Thyroid gland (tissue), 4 donors: ENCODE results near the gene GEMIN4. TPM values are rescaled to one million over a fixed set of nuclear protein-coding genes. Genes with fewer than 3 reads are reported as not detected.
"Not testable (repeated sequence)": the region's sequence is repeated elsewhere in the genome, so short reads cannot be mapped to it uniquely, and the experiment has no call there.

Experiments used
- DNase-seq, 2 donors: peaks; one replicate each; pipeline ENCODE4 v3.0.0-alpha.2; 2019
- H3K27ac ChIP-seq, 3 donors: fragments of 200-600 bp; sonication (generic); 1 replicate in 2 of 3; 2 replicates in 1 of 3; pipeline ENCODE4 v1.5.1; 2016 to 2019; ENCODE audit warnings: mild to moderate bottlenecking in 1 of 3, moderate library complexity in 1 of 3
- H3K27me3 ChIP-seq: fragments of 200-600 bp; sonication (generic); one replicate; pipeline ENCODE4 v1.5.1; 2019
- H3K36me3 ChIP-seq, 2 donors: fragments of 200-600 bp; sonication (generic); one replicate each; pipeline ENCODE4 v1.5.1; 2016 to 2019
- H3K4me1 ChIP-seq, 2 donors: fragments of 200-600 bp; sonication (generic); one replicate each; pipeline ENCODE4 v1.5.1; 2017 to 2019
- H3K4me3 ChIP-seq, 3 donors: fragments of 200-600 bp; sonication (generic); replicated peaks in 1 of 3; 1 replicate in 2 of 3; 2 replicates in 1 of 3; pipeline ENCODE4 v1.5.1; 2016; ENCODE audit warnings: mild to moderate bottlenecking in 1 of 3
- H3K9me3 ChIP-seq: fragments of 200-600 bp; sonication (generic); one replicate; pipeline ENCODE4 v1.5.1; 2017
- POLR2A ChIP-seq, 2 donors: fragments of 450-650 bp; IDR thresholded peaks; one replicate each; pipeline ENCODE4 v1.6.1; 2017; ENCODE audit warnings: antibody characterized with exemption in 2 of 2, mild to moderate bottlenecking in 2 of 2, moderate library complexity in 1 of 2
- WGBS, 2 donors: methylation state at CpG; one replicate each; pipeline ENCODE4 v1.1.5; 2017; 5-methylcytosine and 5-hydroxymethylcytosine counted together
- intact Hi-C: fragments of 100-400 bp; cut with DNase I; formaldehyde crosslinking; loops from one replicate; pipeline ENCODE4 v1.15.1; 2023
- total RNA-seq, 4 donors: library from RNA; depleted of rRNA; stranded (reverse); fragments of >200 nt; gene quantifications; one replicate each; pipeline ENCODE4 v1.2.3, GENCODE V29; 2016
- TF ChIP-seq, protein P1 (sequence below), 6 experiments: fragments of 200-600 bp in 3 of 6; fragments of 450-650 bp in 3 of 6; sonication (generic) in 3 of 6; IDR thresholded peaks; one replicate each; pipeline ENCODE4 v1.5.1; 2016 to 2019; ENCODE audit warnings: antibody characterized with exemption in 6 of 6, mild to moderate bottlenecking in 2 of 6, inconsistent platforms in 1 of 6, moderate library complexity in 1 of 6

Gene GEMIN4
- total RNA-seq, 4 donors from 2014 or later, result 28.5 to 34.8 (median 31.6) TPM

DNA sequence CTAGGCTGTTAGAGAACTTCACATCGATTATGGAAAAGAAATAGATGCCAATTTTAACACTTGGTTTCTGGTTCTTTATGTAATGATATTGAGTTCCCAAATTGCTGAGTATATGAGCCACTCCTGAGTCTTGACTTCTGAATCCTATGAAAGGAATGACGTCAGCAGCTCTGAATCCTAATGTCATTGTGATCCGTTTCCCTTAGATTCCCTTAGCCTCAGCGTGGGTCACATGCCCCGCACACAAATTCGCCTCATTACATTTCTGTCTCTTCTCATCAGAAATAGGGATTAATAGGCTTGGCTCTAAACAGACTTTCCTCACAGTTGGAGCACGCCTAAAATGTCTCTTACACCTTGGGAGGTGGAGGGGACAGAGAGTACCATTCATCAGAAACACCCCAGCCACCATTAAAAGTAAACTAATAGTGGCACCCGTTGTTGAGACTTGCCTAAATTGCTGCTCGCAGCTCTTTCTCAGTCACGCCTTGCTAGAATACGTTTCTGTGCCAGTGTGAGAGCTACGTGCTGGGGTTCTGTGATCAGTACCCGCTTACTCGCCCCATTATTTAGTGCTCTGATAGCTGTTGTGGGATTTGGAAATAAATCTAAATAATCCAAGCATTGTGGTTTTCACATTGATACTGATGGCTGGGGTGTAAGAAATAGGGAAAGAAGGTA, 37.2 kb upstream of the GEMIN4 start:
- H3K4me3 ChIP-seq, result no peak overlapping the region
- no peak for DNase-seq
- 93 to 97% methylated on average over 14 of the region's 14 CpGs for WGBS, 2 donors
- no peak for TF ChIP-seq POLR2A (IDR thresholded peaks at IDR 0.05)
- TF ChIP-seq, protein P1, sequence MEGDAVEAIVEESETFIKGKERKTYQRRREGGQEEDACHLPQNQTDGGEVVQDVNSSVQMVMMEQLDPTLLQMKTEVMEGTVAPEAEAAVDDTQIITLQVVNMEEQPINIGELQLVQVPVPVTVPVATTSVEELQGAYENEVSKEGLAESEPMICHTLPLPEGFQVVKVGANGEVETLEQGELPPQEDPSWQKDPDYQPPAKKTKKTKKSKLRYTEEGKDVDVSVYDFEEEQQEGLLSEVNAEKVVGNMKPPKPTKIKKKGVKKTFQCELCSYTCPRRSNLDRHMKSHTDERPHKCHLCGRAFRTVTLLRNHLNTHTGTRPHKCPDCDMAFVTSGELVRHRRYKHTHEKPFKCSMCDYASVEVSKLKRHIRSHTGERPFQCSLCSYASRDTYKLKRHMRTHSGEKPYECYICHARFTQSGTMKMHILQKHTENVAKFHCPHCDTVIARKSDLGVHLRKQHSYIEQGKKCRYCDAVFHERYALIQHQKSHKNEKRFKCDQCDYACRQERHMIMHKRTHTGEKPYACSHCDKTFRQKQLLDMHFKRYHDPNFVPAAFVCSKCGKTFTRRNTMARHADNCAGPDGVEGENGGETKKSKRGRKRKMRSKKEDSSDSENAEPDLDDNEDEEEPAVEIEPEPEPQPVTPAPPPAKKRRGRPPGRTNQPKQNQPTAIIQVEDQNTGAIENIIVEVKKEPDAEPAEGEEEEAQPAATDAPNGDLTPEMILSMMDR (IDR thresholded peaks at IDR 0.05), result no peak
- H3K4me1 ChIP-seq, result no peaks in the 10 kb centered on the region
- H3K27me3 ChIP-seq, result no peaks in the 10 kb centered on the region
- H3K27ac ChIP-seq, result no peak overlapping the region
- H3K9me3 ChIP-seq, result no peaks in the 10 kb centered on the region
- peaks cover 25 to 32% of the 10 kb centered on the region in 2 donors for H3K36me3 ChIP-seq
- intact Hi-C loops, result no loop called here

DNA sequence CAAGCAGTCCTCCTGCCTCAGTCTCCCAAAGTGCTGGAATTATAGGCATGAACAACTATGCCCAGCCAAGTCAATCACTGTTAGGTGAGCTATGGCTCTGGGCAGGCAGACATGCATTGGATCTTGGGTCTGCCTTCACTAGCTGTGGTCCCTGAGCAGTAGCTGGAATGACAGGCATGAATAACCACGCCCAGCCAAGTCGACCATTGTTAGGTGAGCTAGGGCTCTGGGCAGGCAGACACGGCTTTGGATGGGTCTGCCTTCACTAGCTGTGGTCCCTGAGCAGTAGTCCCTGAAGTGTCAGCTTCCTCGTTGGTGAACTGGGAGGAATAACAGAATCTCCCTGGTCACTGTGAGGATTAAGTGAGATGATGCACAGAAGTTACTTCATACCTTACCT, 36.5 kb upstream of the GEMIN4 start:
- TF ChIP-seq, protein P1 (IDR thresholded peaks at IDR 0.05), result no peak
- no peak for TF ChIP-seq POLR2A (IDR thresholded peaks at IDR 0.05)
- 96% methylated on average over 4 of the region's 4 CpGs for WGBS, 2 donors
- Histone ChIP-seq H3K9me3 (no peaks in the 10 kb centered on the region), H3K27ac (no peak overlapping the region), H3K36me3 (peaks cover 25 to 32% of the 10 kb centered on the region in 2 donors), H3K4me3 (no peak overlapping the region), H3K27me3 (no peaks in the 10 kb centered on the region), H3K4me1 (peaks cover 2 to 5% of the 10 kb centered on the region in 2 donors)
- no peak for DNase-seq
- intact Hi-C loops, result no loop called here

DNA sequence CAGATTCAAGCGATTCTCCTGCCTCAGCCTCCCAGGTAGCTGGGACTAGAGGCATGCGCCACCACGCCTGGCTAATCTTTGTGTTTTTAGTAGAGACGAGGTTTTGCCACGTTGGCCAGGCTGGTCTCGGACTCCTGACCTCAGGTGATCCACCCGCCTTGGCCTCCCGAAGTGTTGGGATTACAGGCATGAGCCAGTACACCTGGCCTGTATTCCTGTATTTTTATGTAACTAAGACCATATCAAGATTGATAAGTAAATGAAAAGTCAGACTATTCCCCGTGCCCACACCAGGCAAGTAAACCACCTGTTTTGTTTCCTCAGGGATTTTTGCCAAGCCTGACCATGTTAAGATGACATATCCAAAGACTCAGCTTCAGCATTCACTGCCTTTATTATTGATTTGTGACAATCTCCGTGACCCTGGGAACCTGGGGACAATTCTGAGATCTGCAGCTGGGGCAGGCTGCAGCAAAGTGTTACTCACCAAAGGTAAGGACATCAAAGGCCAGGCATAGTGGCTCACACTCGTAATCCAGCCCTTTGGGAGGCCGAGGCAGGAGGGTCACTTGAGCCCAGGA, 35.7 kb upstream of the GEMIN4 start:
- TF ChIP-seq, protein P1 (IDR thresholded peaks at IDR 0.05), result no peak
- no peak for TF ChIP-seq POLR2A (IDR thresholded peaks at IDR 0.05)
- peaks cover 25 to 32% of the 10 kb centered on the region in 2 donors for H3K36me3 ChIP-seq
- WGBS, 2 donors, result 86 to 88% methylated on average over 12 of the region's 12 CpGs
- peaks cover 10 to 13% of the 10 kb centered on the region in 2 donors for H3K4me1 ChIP-seq
- H3K27me3 ChIP-seq, result no peaks in the 10 kb centered on the region
- H3K4me3 ChIP-seq, result no peak overlapping the region
- H3K27ac ChIP-seq, result no peak overlapping the region
- DNase-seq, result no peak
- intact Hi-C loops, result no loop called here
- H3K9me3 ChIP-seq, result no peaks in the 10 kb centered on the region

DNA sequence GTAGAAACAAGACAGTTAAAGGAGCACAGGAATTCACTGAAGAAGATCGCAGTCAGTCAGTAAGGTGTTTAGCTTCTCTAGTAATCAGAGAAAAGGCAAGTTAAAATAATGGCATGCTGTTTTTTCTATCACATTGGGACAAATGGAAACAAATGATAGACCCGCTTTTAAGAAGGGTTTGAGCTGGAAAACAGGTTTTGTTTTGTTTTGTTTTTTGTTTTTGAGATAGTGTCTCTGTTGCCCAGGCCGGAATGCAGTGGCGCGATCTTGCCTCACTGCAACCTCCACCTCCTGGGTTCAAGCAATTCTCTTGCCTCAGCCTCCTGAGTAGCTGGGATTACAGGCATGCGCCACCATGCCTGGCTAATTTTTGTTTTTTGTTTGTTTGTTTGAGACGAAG, 33.8 kb upstream of the GEMIN4 start:
- H3K9me3 ChIP-seq, H3K27ac ChIP-seq, H3K4me3 ChIP-seq, DNase-seq, intact Hi-C loops, H3K27me3 ChIP-seq: not testable (repeated sequence)
- Histone ChIP-seq H3K4me1 (peaks cover 15 to 19% of the 10 kb centered on the region in 2 donors), H3K36me3 (peaks cover 14 to 23% of the 10 kb centered on the region in 2 donors)
- 90 to 98% methylated on average over 7 of the region's 7 CpGs for WGBS, 2 donors

DNA sequence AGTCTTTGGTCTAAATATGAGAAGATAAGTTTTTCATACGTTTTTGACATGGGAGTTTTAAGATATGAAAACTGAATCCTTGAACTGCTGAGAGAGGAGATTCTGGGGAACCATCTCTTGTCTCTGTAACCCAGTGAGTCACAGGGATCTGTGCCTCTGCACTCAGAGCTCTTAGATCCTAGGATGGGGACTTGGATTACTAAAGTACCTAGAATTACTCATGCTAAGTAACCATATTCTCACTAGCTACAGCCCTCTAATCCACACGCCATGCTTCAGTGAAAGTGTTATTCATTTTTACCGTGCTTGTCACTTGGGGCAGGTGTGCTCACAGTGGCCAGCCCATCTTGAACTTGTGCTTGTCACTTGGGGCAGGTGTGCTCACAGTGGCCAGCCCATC, 32.1 kb upstream of the GEMIN4 start:
- intact Hi-C loops, result no loop called here
- TF ChIP-seq, protein P1 (IDR thresholded peaks at IDR 0.05), result no peak
- no peak for TF ChIP-seq POLR2A (IDR thresholded peaks at IDR 0.05)
- H3K9me3 ChIP-seq, result no peaks in the 10 kb centered on the region
- H3K27me3 ChIP-seq, result no peaks in the 10 kb centered on the region
- H3K4me1 ChIP-seq, result peaks cover 16 to 19% of the 10 kb centered on the region in 2 donors
- WGBS, 2 donors, result 68 to 75% methylated on average over 3 of the region's 3 CpGs
- no peak overlapping the region for H3K4me3 ChIP-seq
- DNase-seq, result no peak
- no peak overlapping the region for H3K27ac ChIP-seq
- peaks cover 8 to 14% of the 10 kb centered on the region in 2 donors for H3K36me3 ChIP-seq
